Neuron (in vitro differentiated cells): ENCODE data around the gene SYNGR2.

ENCODE experiments used
- H2AFZ ChIP-seq: one replicate; pipeline ENCODE4 v1.6.1; 2013; ENCODE audit warnings: low read depth, mild to moderate bottlenecking, inconsistent platforms, low read length, moderate library complexity
- H3K27me3 ChIP-seq: one replicate; pipeline ENCODE4 v1.6.1; 2013; ENCODE audit warnings: low read length; ENCODE audit not compliant: insufficient read depth
- H3K36me3 ChIP-seq: one replicate; pipeline ENCODE4 v1.6.1; 2013; ENCODE audit warnings: low read length; ENCODE audit not compliant: insufficient read depth
- H3K4me1 ChIP-seq: one replicate; pipeline ENCODE4 v1.6.1; 2013; ENCODE audit warnings: low read length; ENCODE audit not compliant: insufficient read depth
- H3K4me3 ChIP-seq: 2 replicates; pipeline ENCODE4 v1.5.1; 2013; ENCODE audit warnings: mild to moderate bottlenecking, low read length, moderate library complexity
- H3K9me3 ChIP-seq: one replicate; pipeline ENCODE4 v1.6.1; 2013; ENCODE audit warnings: low read length

SYNGR2 gene

GRCh38 chr17:78197147-78197832 lies 28.9 kb downstream of the SYNGR2 start:
- H2AFZ ChIP-seq: no peak overlapping the region
- no peak overlapping the region for H3K4me3 ChIP-seq
- H3K27me3 ChIP-seq: no peaks in the 10 kb centered on the region
- peaks cover 27% of the 10 kb centered on the region for H3K36me3 ChIP-seq
- H3K9me3 ChIP-seq: no peaks in the 10 kb centered on the region
- peaks cover 4% of the 10 kb centered on the region for H3K4me1 ChIP-seq

- Histone ChIP-seq H3K9me3 (no peaks in the 10 kb centered on the region), H3K4me1 (peaks cover 4% of the 10 kb centered on the region), H3K4me3 (no peak overlapping the region), H3K27me3 (no peaks in the 10 kb centered on the region), H2AFZ (no peak overlapping the region), H3K36me3 (peaks cover 36% of the 10 kb centered on the region)
Observed at GRCh38 chr17:78200451-78200850, 32.1 kb downstream of the SYNGR2 start.

- H3K9me3 ChIP-seq: no peaks in the 10 kb centered on the region
- no peak overlapping the region for H2AFZ ChIP-seq
- H3K27me3 ChIP-seq: no peaks in the 10 kb centered on the region
- H3K4me1 ChIP-seq: no peaks in the 10 kb centered on the region
- no peak overlapping the region for H3K4me3 ChIP-seq
- peaks cover 34% of the 10 kb centered on the region for H3K36me3 ChIP-seq
Observed at GRCh38 chr17:78202666-78203065, 34.3 kb downstream of the SYNGR2 start.

- Histone ChIP-seq H2AFZ (no peak overlapping the region), H3K27me3 (no peaks in the 10 kb centered on the region), H3K9me3 (no peaks in the 10 kb centered on the region), H3K36me3 (peaks cover 31% of the 10 kb centered on the region), H3K4me1 (no peaks in the 10 kb centered on the region), H3K4me3 (no peak overlapping the region)
Observed at GRCh38 chr17:78204387-78205123, 36.2 kb downstream of the SYNGR2 start.

GRCh38 chr17:78205124-78205775 lies 36.9 kb downstream of the SYNGR2 start:
- Histone ChIP-seq H3K9me3 (no peaks in the 10 kb centered on the region), H2AFZ (no peak overlapping the region), H3K27me3 (no peaks in the 10 kb centered on the region), H3K4me3 (no peak overlapping the region), H3K4me1 (no peaks in the 10 kb centered on the region), H3K36me3 (peaks cover 31% of the 10 kb centered on the region)

GRCh38 chr17:78206298-78206697 lies 37.9 kb downstream of the SYNGR2 start:
- H3K4me3 ChIP-seq: no peak overlapping the region

GRCh38 chr17:78208486-78208885 lies 40.1 kb downstream of the SYNGR2 start:
- Histone ChIP-seq H3K27me3 (no peaks in the 10 kb centered on the region), H3K4me1 (no peaks in the 10 kb centered on the region), H2AFZ (no peak overlapping the region), H3K36me3 (peaks cover 24% of the 10 kb centered on the region), H3K4me3 (no peak overlapping the region), H3K9me3 (no peaks in the 10 kb centered on the region)

More at GRCh38 chr17:78206298-78206697, 37.9 kb downstream of the SYNGR2 start:
- Histone ChIP-seq H3K36me3 (peaks cover 31% of the 10 kb centered on the region), H3K9me3 (no peaks in the 10 kb centered on the region), H2AFZ (no peak overlapping the region), H3K27me3 (no peaks in the 10 kb centered on the region), H3K4me1 (no peaks in the 10 kb centered on the region)

GRCh38 chr17:78210111-78210510 lies 41.7 kb downstream of the SYNGR2 start:
- H3K9me3 ChIP-seq: no peaks in the 10 kb centered on the region
- H3K4me1 ChIP-seq: peaks cover 7% of the 10 kb centered on the region
- H3K4me3 ChIP-seq: no peak overlapping the region
- peaks cover 11% of the 10 kb centered on the region for H3K36me3 ChIP-seq
- no peaks in the 10 kb centered on the region for H3K27me3 ChIP-seq
- H2AFZ ChIP-seq: no peak overlapping the region

GRCh38 chr17:78211032-78211431 lies 42.7 kb downstream of the SYNGR2 start:
- H3K9me3 ChIP-seq: no peaks in the 10 kb centered on the region
- peaks cover 6% of the 10 kb centered on the region for H3K36me3 ChIP-seq
- H3K4me3 ChIP-seq: no peak overlapping the region
- H3K4me1 ChIP-seq: peaks cover 13% of the 10 kb centered on the region
- H2AFZ ChIP-seq: no peak overlapping the region
- no peaks in the 10 kb centered on the region for H3K27me3 ChIP-seq

GRCh38 chr17:78214016-78214705 lies 45.8 kb downstream of the SYNGR2 start, which contains the start of gene BIRC5:
TSS of gene BIRC5 (plus strand) at chr17:78214253. CDS start at chr17:78214317, 64 bp downstream.
- H3K27me3 ChIP-seq: no peaks in the 10 kb centered on the region
- no peaks in the 10 kb centered on the region for H3K9me3 ChIP-seq
- H3K36me3 ChIP-seq: peaks cover 5% of the 10 kb centered on the region
- peak within 1 kb of the TSS; percentile 86 for H2AFZ ChIP-seq
- H3K4me3 ChIP-seq: peak within 1 kb of the TSS; percentile 83
- H3K4me1 ChIP-seq: peaks cover 13% of the 10 kb centered on the region

GRCh38 chr17:78214706-78215061 lies 46.3 kb downstream of the SYNGR2 start:
- Histone ChIP-seq H3K9me3 (no peaks in the 10 kb centered on the region), H3K4me1 (peaks cover 13% of the 10 kb centered on the region), H3K36me3 (peaks cover 10% of the 10 kb centered on the region), H3K27me3 (no peaks in the 10 kb centered on the region), H3K4me3 (peak overlapping the region; percentile 83), H2AFZ (peak overlapping the region; percentile 86)

GRCh38 chr17:78219396-78220150 lies 51.2 kb downstream of the SYNGR2 start:
- H2AFZ ChIP-seq: no peak overlapping the region
- no peaks in the 10 kb centered on the region for H3K9me3 ChIP-seq
- H3K27me3 ChIP-seq: no peaks in the 10 kb centered on the region
- peaks cover 40% of the 10 kb centered on the region for H3K36me3 ChIP-seq
- no peak overlapping the region for H3K4me3 ChIP-seq
- peaks cover 11% of the 10 kb centered on the region for H3K4me1 ChIP-seq
